ENCODE data around the gene ZNF275.

The ZNF275 gene

DNA sequence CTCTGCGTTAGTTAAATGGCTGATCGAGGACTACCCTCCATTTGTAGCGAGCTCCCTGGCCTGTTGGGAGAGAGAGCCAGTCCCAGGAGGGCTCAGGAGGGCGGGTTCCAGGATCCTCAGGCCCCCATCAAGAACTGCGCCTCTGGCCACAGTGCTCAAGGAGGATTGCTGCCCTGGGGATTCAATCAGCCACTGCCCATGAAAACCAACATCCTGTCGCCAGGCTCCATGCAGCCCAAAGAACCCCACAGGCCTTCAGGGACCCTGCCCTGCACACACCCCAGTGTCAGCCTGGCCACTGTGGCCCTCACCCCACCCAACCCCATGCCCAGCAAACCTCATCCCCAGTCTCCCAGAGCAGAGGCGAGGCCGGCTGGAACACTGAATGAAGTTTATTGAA is 16.6 kb upstream of the ZNF275 start:
- WGBS = 65% methylated on average over 3 of the region's 8 CpGs
- H3K4me2 ChIP-seq (ENCODE audit: low read length, poor library complexity, severe bottlenecking) = no peak overlapping the region
- H4K91ac ChIP-seq (ENCODE audit: low read length) = no peak overlapping the region

DNA sequence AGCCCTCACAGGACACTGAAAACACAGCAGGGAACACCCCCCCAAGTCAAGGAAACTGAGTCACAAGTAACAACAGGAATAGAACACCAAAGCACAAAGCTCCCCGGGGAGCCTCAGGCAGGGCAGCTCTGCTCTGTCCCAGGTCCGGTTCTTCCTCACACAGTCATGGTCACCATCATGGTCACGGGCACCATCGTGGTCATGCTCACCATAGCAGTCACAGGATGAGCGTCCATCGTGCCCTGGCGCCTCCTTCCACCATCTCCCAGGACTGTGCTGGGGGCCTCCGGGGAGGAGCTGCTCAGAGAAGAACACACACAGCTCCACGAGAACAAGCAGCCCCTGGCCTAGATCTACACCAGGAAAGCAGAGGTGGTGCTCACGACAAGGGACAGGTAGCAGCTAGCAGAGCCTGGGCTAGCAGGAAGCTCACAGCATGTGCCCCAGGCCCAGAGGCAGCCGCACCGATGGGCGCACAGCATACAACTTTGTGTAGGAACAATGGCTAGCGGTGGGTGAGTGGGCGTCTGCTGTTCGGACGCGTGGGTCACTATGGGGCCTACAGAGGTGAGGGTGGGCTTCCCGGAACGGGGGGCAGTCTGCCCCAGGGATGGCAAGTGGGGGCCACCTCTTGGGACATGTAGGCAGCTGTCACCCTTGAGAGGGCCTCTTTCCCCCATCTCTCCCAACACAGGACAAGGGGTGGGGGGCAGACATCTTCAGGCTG is 15.8 kb upstream of the ZNF275 start:
- H3K18ac ChIP-seq (ENCODE audit: low read depth in 1 of 2, low read length in 2 of 2) = no peak overlapping the region
- no peak overlapping the region for H2AK5ac ChIP-seq (ENCODE audit: low read length, severe bottlenecking)
- H3K27ac ChIP-seq (ENCODE audit: low read length, poor library complexity, severe bottlenecking) = no peak overlapping the region
- no peak overlapping the region for H2BK5ac ChIP-seq (ENCODE audit: low read depth, low read length, poor library complexity, severe bottlenecking)
- no peak for DNase-seq
- no peak overlapping the region for H3K4me2 ChIP-seq (ENCODE audit: low read length, poor library complexity, severe bottlenecking)
- no peaks in the 10 kb centered on the region for H3K9me3 ChIP-seq (ENCODE audit: control insufficient read depth, low read length)
- no peak overlapping the region for H3K4me3 ChIP-seq (ENCODE audit: insufficient read depth in 1 of 2, low read depth in 1 of 2, low read length in 2 of 2)
- no peak overlapping the region for H3K14ac ChIP-seq (ENCODE audit: low read length in 2 of 2)
- H3K36me3 ChIP-seq (ENCODE audit: control insufficient read depth in 1 of 2, insufficient read depth in 2 of 2, low read depth in 1 of 2, low read length in 2 of 2) = no peaks in the 10 kb centered on the region
- H3K27me3 ChIP-seq (ENCODE audit: control insufficient read depth in 1 of 2, insufficient read depth in 1 of 2, low read length in 2 of 2) = peaks cover 12 to 14% of the 10 kb centered on the region in 2 experiments
- no peak overlapping the region for H4K8ac ChIP-seq (ENCODE audit: low read length)
- no peak overlapping the region for H2BK15ac ChIP-seq (ENCODE audit: low read depth, poor library complexity, severe bottlenecking)
- H2AFZ ChIP-seq (ENCODE audit: low read depth, low read length) = no peak overlapping the region
- H3K4ac ChIP-seq (ENCODE audit: low read depth in 1 of 2, low read length in 2 of 2) = no peak overlapping the region
- H3K23ac ChIP-seq (ENCODE audit: low read length in 2 of 2) = no peak overlapping the region
- WGBS = 95% methylated on average over 14 of the region's 20 CpGs
- H4K91ac ChIP-seq (ENCODE audit: low read length) = no peak overlapping the region
- H3K9ac ChIP-seq (ENCODE audit: low read length) = no peak overlapping the region
- H3K79me1 ChIP-seq (replicated peaks; ENCODE audit: low read length, poor library complexity, severe bottlenecking) = no peaks in the 10 kb centered on the region
- H2BK12ac ChIP-seq (ENCODE audit: low read length in 2 of 2) = no peak overlapping the region
- no peak overlapping the region for H2BK120ac ChIP-seq (ENCODE audit: low read depth, low read length)
- no peaks in the 10 kb centered on the region for H3K4me1 ChIP-seq (ENCODE audit: control insufficient read depth, insufficient read depth, low read depth, low read length)

More for the DNA sequence above, 16.6 kb upstream of the ZNF275 start:
- no peaks in the 10 kb centered on the region for H3K79me1 ChIP-seq (replicated peaks; ENCODE audit: low read length, poor library complexity, severe bottlenecking)
- no peak overlapping the region for H4K8ac ChIP-seq (ENCODE audit: low read length)
- no peaks in the 10 kb centered on the region for H3K4me1 ChIP-seq (ENCODE audit: control insufficient read depth, insufficient read depth, low read depth, low read length)
- no peak overlapping the region for H2BK12ac ChIP-seq (ENCODE audit: low read length in 2 of 2)
- H2AFZ ChIP-seq (ENCODE audit: low read depth, low read length) = no peak overlapping the region
- no peak overlapping the region for H3K27ac ChIP-seq (ENCODE audit: low read length, poor library complexity, severe bottlenecking)
- H2AK5ac ChIP-seq (ENCODE audit: low read length, severe bottlenecking) = no peak overlapping the region
- H3K27me3 ChIP-seq (ENCODE audit: control insufficient read depth in 1 of 2, insufficient read depth in 1 of 2, low read length in 2 of 2) = peaks cover 12% of the 10 kb centered on the region in 2 experiments
- H3K4me3 ChIP-seq (ENCODE audit: insufficient read depth in 1 of 2, low read depth in 1 of 2, low read length in 2 of 2) = no peak overlapping the region
- H3K9me3 ChIP-seq (ENCODE audit: control insufficient read depth, low read length) = no peaks in the 10 kb centered on the region
- H3K18ac ChIP-seq (ENCODE audit: low read depth in 1 of 2, low read length in 2 of 2) = no peak overlapping the region
- H2BK5ac ChIP-seq (ENCODE audit: low read depth, low read length, poor library complexity, severe bottlenecking) = no peak overlapping the region
- no peak overlapping the region for H3K14ac ChIP-seq (ENCODE audit: low read length in 2 of 2)
- no peak overlapping the region for H2BK120ac ChIP-seq (ENCODE audit: low read depth, low read length)
- H3K23ac ChIP-seq (ENCODE audit: low read length in 2 of 2) = no peak overlapping the region
- H3K36me3 ChIP-seq (ENCODE audit: control insufficient read depth in 1 of 2, insufficient read depth in 2 of 2, low read depth in 1 of 2, low read length in 2 of 2) = no peaks in the 10 kb centered on the region
- no peak for DNase-seq
- no peak overlapping the region for H3K9ac ChIP-seq (ENCODE audit: low read length)
- H3K4ac ChIP-seq (ENCODE audit: low read depth in 1 of 2, low read length in 2 of 2) = no peak overlapping the region
- no peak overlapping the region for H2BK15ac ChIP-seq (ENCODE audit: low read depth, poor library complexity, severe bottlenecking)

DNA sequence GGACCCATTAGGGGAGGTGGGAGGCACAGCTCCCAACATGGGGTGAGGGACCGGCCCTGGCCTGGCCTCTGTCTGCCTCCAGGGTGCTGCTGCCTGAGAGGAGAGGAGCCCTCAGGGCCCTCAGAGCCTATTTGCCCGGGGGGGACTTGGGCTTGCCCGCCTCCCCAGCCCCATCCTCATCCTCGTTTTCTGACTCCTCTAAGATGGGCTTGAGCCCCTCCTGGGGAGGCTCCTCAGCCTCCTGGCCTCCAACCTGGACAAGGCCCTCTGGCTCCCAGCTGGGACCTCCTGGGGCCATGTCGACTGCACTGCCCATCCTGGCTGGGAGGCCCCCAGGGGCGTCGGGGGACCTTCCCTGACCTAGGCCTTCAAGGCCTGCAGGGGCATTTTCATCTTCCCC is 15.1 kb upstream of the ZNF275 start:
- H3K23ac ChIP-seq (ENCODE audit: low read length in 2 of 2) = no peak overlapping the region
- no peak overlapping the region for H3K4me2 ChIP-seq (ENCODE audit: low read length, poor library complexity, severe bottlenecking)
- DNase-seq = no peak
- no peak overlapping the region for H3K4ac ChIP-seq (ENCODE audit: low read depth in 1 of 2, low read length in 2 of 2)
- no peak overlapping the region for H2AK5ac ChIP-seq (ENCODE audit: low read length, severe bottlenecking)
- no peak overlapping the region for H2BK12ac ChIP-seq (ENCODE audit: low read length in 2 of 2)
- H3K27ac ChIP-seq (ENCODE audit: low read length, poor library complexity, severe bottlenecking) = no peak overlapping the region
- no peak overlapping the region for H2BK120ac ChIP-seq (ENCODE audit: low read depth, low read length)
- H3K36me3 ChIP-seq (ENCODE audit: control insufficient read depth in 1 of 2, insufficient read depth in 2 of 2, low read depth in 1 of 2, low read length in 2 of 2) = no peaks in the 10 kb centered on the region
- H3K4me3 ChIP-seq (ENCODE audit: insufficient read depth in 1 of 2, low read depth in 1 of 2, low read length in 2 of 2) = no peak overlapping the region
- 78% methylated on average over 6 of the region's 7 CpGs for WGBS
- no peak overlapping the region for H3K9ac ChIP-seq (ENCODE audit: low read length)
- no peaks in the 10 kb centered on the region for H3K4me1 ChIP-seq (ENCODE audit: control insufficient read depth, insufficient read depth, low read depth, low read length)
- H3K14ac ChIP-seq (ENCODE audit: low read length in 2 of 2) = no peak overlapping the region
- no peaks in the 10 kb centered on the region for H3K9me3 ChIP-seq (ENCODE audit: control insufficient read depth, low read length)
- no peaks in the 10 kb centered on the region for H3K79me1 ChIP-seq (replicated peaks; ENCODE audit: low read length, poor library complexity, severe bottlenecking)
- H2BK5ac ChIP-seq (ENCODE audit: low read depth, low read length, poor library complexity, severe bottlenecking) = no peak overlapping the region
- H2BK15ac ChIP-seq (ENCODE audit: low read depth, poor library complexity, severe bottlenecking) = no peak overlapping the region
- no peak overlapping the region for H4K8ac ChIP-seq (ENCODE audit: low read length)
- no peak overlapping the region for H2AFZ ChIP-seq (ENCODE audit: low read depth, low read length)
- H3K18ac ChIP-seq (ENCODE audit: low read depth in 1 of 2, low read length in 2 of 2) = no peak overlapping the region
- no peak overlapping the region for H4K91ac ChIP-seq (ENCODE audit: low read length)
- peaks cover 12 to 18% of the 10 kb centered on the region in 2 experiments for H3K27me3 ChIP-seq (ENCODE audit: control insufficient read depth in 1 of 2, insufficient read depth in 1 of 2, low read length in 2 of 2)

DNA sequence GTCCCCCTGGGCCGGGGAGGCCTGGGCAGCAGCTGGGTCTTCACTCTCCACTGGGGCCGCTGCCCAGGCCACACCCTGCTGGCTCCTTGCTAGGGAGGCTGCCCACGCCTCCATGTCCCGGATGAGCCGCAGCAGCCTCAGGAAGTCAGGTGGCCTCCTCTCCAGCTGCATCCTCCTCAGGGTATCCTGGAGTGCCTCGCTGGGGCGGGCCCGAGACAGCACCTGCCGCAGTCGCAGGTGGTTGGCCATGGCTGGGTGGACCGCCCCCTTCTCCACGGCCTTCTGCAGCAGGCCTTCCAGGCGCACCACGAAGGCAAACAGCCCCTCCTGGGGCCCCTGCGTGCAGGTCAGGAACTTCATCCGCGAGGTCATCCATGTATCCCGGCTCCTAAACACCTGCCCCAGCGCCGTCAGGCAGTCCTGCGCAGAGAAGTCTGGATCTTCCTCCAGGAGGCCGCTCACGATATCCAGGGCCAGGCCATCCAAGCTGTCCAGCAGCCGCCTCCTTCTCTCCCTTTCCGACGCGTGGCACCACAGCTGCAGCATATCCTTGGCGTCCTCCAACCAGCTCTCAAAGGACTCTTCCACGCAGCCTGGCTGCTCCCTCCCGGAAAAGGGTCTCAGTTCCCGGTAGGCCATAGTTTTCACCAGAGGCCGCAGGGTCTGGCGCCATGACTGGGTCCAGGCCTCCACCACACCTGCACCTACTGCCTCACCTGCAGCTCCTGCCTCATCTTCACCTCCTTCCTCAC is 14.5 kb upstream of the ZNF275 start:
- no peaks in the 10 kb centered on the region for H3K4me1 ChIP-seq (ENCODE audit: control insufficient read depth, insufficient read depth, low read depth, low read length)
- H3K36me3 ChIP-seq (ENCODE audit: control insufficient read depth in 1 of 2, insufficient read depth in 2 of 2, low read depth in 1 of 2, low read length in 2 of 2) = no peaks in the 10 kb centered on the region
- no peak overlapping the region for H2BK15ac ChIP-seq (ENCODE audit: low read depth, poor library complexity, severe bottlenecking)
- H2BK5ac ChIP-seq (ENCODE audit: low read depth, low read length, poor library complexity, severe bottlenecking) = no peak overlapping the region
- no peak overlapping the region for H3K14ac ChIP-seq (ENCODE audit: low read length in 2 of 2)
- no peak overlapping the region for H3K27ac ChIP-seq (ENCODE audit: low read length, poor library complexity, severe bottlenecking)
- DNase-seq = no peak
- WGBS = 83% methylated on average over 30 of the region's 33 CpGs
- H3K4me3 ChIP-seq (ENCODE audit: insufficient read depth in 1 of 2, low read depth in 1 of 2, low read length in 2 of 2) = no peak overlapping the region
- no peak overlapping the region for H2AK5ac ChIP-seq (ENCODE audit: low read length, severe bottlenecking)
- no peak overlapping the region for H2BK12ac ChIP-seq (ENCODE audit: low read length in 2 of 2)
- H2AFZ ChIP-seq (ENCODE audit: low read depth, low read length) = no peak overlapping the region
- H4K8ac ChIP-seq (ENCODE audit: low read length) = no peak overlapping the region
- H3K23ac ChIP-seq (ENCODE audit: low read length in 2 of 2) = no peak overlapping the region
- no peak overlapping the region for H3K4ac ChIP-seq (ENCODE audit: low read depth in 1 of 2, low read length in 2 of 2)
- H3K4me2 ChIP-seq (ENCODE audit: low read length, poor library complexity, severe bottlenecking) = no peak overlapping the region
- H3K18ac ChIP-seq (ENCODE audit: low read depth in 1 of 2, low read length in 2 of 2) = no peak overlapping the region
- peaks cover 12 to 24% of the 10 kb centered on the region in 2 experiments for H3K27me3 ChIP-seq (ENCODE audit: control insufficient read depth in 1 of 2, insufficient read depth in 1 of 2, low read length in 2 of 2)
- no peak overlapping the region for H2BK120ac ChIP-seq (ENCODE audit: low read depth, low read length)
- no peaks in the 10 kb centered on the region for H3K9me3 ChIP-seq (ENCODE audit: control insufficient read depth, low read length)
- no peak overlapping the region for H4K91ac ChIP-seq (ENCODE audit: low read length)
- H3K9ac ChIP-seq (ENCODE audit: low read length) = no peak overlapping the region
- no peaks in the 10 kb centered on the region for H3K79me1 ChIP-seq (replicated peaks; ENCODE audit: low read length, poor library complexity, severe bottlenecking)

Data from mesenchymal stem cell (in vitro differentiated cells and primary cell).